Left ventricle myocardium inferior (tissue), 1 donor: ENCODE results near the gene TMEM38B. TPM values are rescaled to one million over a fixed set of nuclear protein-coding genes. Genes with fewer than 3 reads are reported as not detected.

Experiments
- DNase-seq: peaks from one replicate; pipeline ENCODE4 v3.0.0-alpha.2; 2020
- H3K27ac ChIP-seq: fragments of 200-600 bp; replicated peaks from 2 replicates; pipeline ENCODE4 v1.8.0; 2021
- H3K27me3 ChIP-seq: fragments of 200-600 bp; 2 replicates; pipeline ENCODE4 v1.8.0; 2021; ENCODE audit warnings: low read depth
- H3K36me3 ChIP-seq: fragments of 200-600 bp; 2 replicates; pipeline ENCODE4 v1.8.0; 2021
- H3K4me1 ChIP-seq: fragments of 200-600 bp; 2 replicates; pipeline ENCODE4 v1.8.0; 2021
- H3K4me3 ChIP-seq: fragments of 200-600 bp; 2 replicates; pipeline ENCODE4 v1.8.0; 2021; ENCODE audit warnings: mild to moderate bottlenecking, moderate library complexity
- H3K9me3 ChIP-seq: fragments of 200-600 bp; replicated peaks from 2 replicates; pipeline ENCODE4 v1.8.0; 2021
- CTCF ChIP-seq: fragments of 200-600 bp; IDR thresholded peaks from 2 replicates; pipeline ENCODE4 v1.8.0; 2021; ENCODE audit warnings: antibody characterized with exemption, mild to moderate bottlenecking, borderline replicate concordance
- intact Hi-C: fragments of 100-400 bp; cut with micrococcal nuclease; formaldehyde crosslinking; loops from one replicate; pipeline ENCODE4 v1.11.0; 2022
- total RNA-seq: library from RNA; stranded (reverse); fragmentation: NEBNext Ultra II Directional; extraction: Animal tissue kit (Norgen Biotek cat#: 25700); gene quantifications from one replicate; pipeline ENCODE4 v1.2.1, GENCODE V29; 2021
- donor health status: DM: no; HTN: yes; CAD: no; lungs with severe emphysema.

Gene TMEM38B
- total RNA-seq, 1 donor from 2014 or later, result 63.2 TPM

GRCh38 chr9:105678163-105678562 is 16.2 kb upstream of the TMEM38B start:
- DNase-seq, result no peak
- Histone ChIP-seq H3K36me3 (no peaks in the 10 kb centered on the region), H3K27ac (no peak overlapping the region), H3K27me3 (no peaks in the 10 kb centered on the region), H3K4me3 (no peak overlapping the region), H3K4me1 (no peaks in the 10 kb centered on the region), H3K9me3 (no peaks in the 10 kb centered on the region)
- intact Hi-C loops, result no loop called here
- TF ChIP-seq CTCF, result no peak

GRCh38 chr9:105678781-105679180 is 15.6 kb upstream of the TMEM38B start:
- intact Hi-C loops, result no loop called here
- peaks cover under 1% of the 10 kb centered on the region for H3K4me1 ChIP-seq
- H3K27me3 ChIP-seq, result no peaks in the 10 kb centered on the region
- no peaks in the 10 kb centered on the region for H3K9me3 ChIP-seq
- no peaks in the 10 kb centered on the region for H3K36me3 ChIP-seq
- H3K4me3 ChIP-seq, result no peak overlapping the region
- H3K27ac ChIP-seq, result no peak overlapping the region
- TF ChIP-seq CTCF, result no peak
- DNase-seq, result no peak

- no peaks in the 10 kb centered on the region for H3K36me3 ChIP-seq
- no peak for DNase-seq
- no peak overlapping the region for H3K27ac ChIP-seq
- intact Hi-C loops, result no loop called here
- no peaks in the 10 kb centered on the region for H3K27me3 ChIP-seq
- no peak overlapping the region for H3K4me3 ChIP-seq
- H3K4me1 ChIP-seq, result peaks cover 5% of the 10 kb centered on the region
- TF ChIP-seq CTCF, result no peak
- H3K9me3 ChIP-seq, result no peaks in the 10 kb centered on the region
Observed at GRCh38 chr9:105679257-105680022, 14.9 kb upstream of the TMEM38B start.

GRCh38 chr9:105681313-105681712 is 13.0 kb upstream of the TMEM38B start:
- intact Hi-C loops, result no loop called here
- no peak overlapping the region for H3K27ac ChIP-seq
- TF ChIP-seq CTCF, result no peak
- no peaks in the 10 kb centered on the region for H3K36me3 ChIP-seq
- no peaks in the 10 kb centered on the region for H3K9me3 ChIP-seq
- DNase-seq, result no peak
- no peaks in the 10 kb centered on the region for H3K27me3 ChIP-seq
- no peak overlapping the region for H3K4me3 ChIP-seq
- peaks cover 5% of the 10 kb centered on the region for H3K4me1 ChIP-seq

GRCh38 chr9:105681724-105682123 is 12.6 kb upstream of the TMEM38B start:
- Histone ChIP-seq H3K27ac (no peak overlapping the region), H3K36me3 (no peaks in the 10 kb centered on the region), H3K4me1 (peaks cover 5% of the 10 kb centered on the region), H3K27me3 (no peaks in the 10 kb centered on the region), H3K4me3 (no peak overlapping the region), H3K9me3 (no peaks in the 10 kb centered on the region)
- TF ChIP-seq CTCF, result no peak
- DNase-seq, result no peak
- intact Hi-C loops, result no loop called here
